Erythroblast (primary cell): ENCODE measurements around the gene ASCL2.

Experiments
- GATA1 ChIP-seq: IDR thresholded peaks from 2 replicates; pipeline ENCODE4 v1.6.1; 2011; ENCODE audit warnings: low read depth, mild to moderate bottlenecking, control low read depth, low read length, moderate library complexity
- POLR2A ChIP-seq: IDR thresholded peaks from 2 replicates; pipeline ENCODE4 v1.6.1; 2011; ENCODE audit warnings: mild to moderate bottlenecking, low read length

DNA sequence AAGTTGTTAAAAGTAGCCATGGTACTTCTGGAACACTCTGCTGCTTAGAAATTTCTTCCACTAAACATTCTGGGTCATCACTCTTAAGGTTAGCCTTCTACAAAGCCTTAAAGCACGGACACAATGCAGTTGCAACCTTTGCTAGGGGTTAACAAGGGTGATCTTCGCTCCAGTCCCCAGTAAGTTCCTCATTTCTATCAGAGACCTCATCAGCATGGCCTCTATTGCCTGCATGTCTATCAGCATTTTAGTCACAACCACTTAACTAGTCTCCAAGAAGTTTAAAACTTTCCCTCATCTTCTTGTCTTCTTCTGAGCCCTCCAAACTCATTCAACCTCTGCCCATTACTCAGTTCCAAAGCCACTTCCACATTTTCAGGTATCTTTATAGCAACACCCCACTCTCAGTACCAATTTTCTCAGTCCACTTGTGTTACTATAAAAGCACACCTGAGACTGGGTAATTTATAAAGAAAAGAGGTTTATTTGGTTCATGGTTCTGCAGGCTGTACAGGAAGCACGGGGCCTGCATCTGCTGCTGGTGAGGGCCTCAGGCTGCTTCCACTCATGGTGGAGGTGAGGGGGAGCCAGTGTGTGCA is 50.1 kb downstream of the ASCL2 start:
- no peak for TF ChIP-seq POLR2A
- no peak for TF ChIP-seq GATA1
